ENCODE data around the gene TGFA.
A peak's percentile ranks its signal among the peaks of the same experiment; 100 is the strongest.

TGFA gene

DNA sequence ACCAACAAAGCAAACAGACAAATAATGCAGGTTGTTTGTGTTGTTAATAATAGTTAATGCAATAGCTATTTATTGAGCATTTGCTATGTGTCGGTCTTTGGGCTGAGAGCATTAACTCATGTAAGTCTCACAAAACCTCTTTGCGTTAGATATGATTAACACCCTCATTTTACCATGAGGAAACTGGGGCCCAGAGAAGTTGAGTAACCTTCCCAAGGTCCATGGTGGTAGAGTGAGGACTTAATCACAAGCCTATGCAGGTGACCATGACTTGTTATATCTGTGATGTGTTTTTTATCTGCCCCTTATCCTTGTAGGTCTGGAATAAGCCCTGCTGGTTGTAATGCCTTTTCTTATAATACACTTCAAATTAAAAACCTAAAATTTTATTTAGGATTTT, 127.3 kb downstream of the TGFA start:
- H3K4me3 ChIP-seq (ENCODE audit: low read length): no peak overlapping the region
- no peak for DNase-seq (ENCODE audit: low read depth)
- TF ChIP-seq, protein P1, sequence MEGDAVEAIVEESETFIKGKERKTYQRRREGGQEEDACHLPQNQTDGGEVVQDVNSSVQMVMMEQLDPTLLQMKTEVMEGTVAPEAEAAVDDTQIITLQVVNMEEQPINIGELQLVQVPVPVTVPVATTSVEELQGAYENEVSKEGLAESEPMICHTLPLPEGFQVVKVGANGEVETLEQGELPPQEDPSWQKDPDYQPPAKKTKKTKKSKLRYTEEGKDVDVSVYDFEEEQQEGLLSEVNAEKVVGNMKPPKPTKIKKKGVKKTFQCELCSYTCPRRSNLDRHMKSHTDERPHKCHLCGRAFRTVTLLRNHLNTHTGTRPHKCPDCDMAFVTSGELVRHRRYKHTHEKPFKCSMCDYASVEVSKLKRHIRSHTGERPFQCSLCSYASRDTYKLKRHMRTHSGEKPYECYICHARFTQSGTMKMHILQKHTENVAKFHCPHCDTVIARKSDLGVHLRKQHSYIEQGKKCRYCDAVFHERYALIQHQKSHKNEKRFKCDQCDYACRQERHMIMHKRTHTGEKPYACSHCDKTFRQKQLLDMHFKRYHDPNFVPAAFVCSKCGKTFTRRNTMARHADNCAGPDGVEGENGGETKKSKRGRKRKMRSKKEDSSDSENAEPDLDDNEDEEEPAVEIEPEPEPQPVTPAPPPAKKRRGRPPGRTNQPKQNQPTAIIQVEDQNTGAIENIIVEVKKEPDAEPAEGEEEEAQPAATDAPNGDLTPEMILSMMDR (conservative IDR thresholded peaks at IDR 0.05; ENCODE audit: low read length): no peak

DNA sequence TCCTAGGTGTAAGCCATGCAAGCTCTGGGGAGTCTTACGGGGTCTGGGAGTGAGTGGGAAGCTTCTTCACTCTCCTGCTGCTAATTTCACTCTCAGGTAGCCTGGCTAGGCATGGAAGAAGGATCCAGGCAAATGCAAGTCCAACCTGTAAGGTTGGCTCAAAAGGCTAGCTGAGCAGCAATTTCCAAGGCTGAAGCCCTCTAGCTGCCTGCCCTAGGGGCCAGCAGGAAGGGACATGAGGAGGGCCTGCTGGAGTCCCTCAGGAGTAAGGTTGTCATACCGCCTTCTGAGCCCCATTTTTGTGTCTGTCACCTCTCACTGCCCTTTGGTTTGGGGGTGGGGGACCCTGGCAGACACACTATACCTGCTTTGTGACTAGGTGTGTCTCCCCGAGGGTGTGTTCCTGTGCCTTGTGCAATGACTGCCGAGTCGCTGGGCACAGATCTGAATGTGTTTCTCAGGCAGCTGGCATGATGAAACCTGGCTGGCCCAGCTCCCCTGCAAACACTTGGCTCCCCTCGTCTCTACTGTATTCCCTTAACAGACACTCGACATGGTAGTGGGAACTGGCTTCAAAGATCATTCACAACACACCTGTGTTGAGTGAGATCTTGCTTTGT, 127.8 kb downstream of the TGFA start:
- TF ChIP-seq, protein P1 (conservative IDR thresholded peaks at IDR 0.05; ENCODE audit: low read length): no peak
- H3K4me3 ChIP-seq (ENCODE audit: low read length): no peak overlapping the region
- no peak for DNase-seq (ENCODE audit: low read depth)

DNA sequence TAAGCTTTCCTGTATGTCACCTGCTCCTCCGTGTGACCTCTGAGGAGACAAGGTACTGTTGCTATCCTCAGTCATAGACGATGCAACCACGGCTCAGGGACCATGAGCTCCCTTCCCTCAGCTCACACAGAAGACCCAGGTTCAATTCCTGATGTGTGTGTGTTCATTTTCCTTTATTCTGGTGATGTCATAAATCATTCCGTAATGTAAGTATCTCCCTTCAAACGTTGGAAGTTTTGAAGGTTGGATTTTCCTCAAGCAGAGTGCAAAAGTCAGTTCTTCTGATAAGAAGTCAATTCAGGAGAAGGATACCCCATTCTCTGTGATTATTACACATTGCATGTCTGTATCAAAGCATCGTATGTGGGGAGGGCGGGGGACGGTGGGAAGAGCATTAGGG, 132.9 kb downstream of the TGFA start:
- TF ChIP-seq, protein P1 (conservative IDR thresholded peaks at IDR 0.05; ENCODE audit: low read length): no peak
- no peak for DNase-seq (ENCODE audit: low read depth)
- no peak overlapping the region for H3K4me3 ChIP-seq (ENCODE audit: low read length)

DNA sequence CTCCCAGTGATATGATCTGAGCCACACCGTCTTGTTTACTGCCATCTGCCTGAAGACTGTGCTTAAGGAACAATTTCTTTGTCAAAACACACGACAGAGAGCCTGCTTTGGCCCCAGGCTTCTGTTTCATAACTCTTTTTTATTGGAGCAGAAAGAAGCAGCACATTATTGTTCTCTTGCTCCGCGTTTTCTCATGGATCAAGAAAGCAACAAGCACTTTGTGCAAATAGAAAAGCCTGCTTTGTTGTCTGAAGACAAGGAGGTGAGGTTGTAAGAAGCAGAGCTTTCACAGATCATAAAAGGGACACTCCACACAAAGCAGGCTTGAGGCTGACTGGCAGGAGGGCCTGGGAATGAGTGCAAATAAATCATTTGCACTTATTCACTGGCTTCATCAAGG, 133.5 kb downstream of the TGFA start:
- TF ChIP-seq, protein P1 (conservative IDR thresholded peaks at IDR 0.05; ENCODE audit: low read length): no peak
- no peak overlapping the region for H3K4me3 ChIP-seq (ENCODE audit: low read length)

DNA sequence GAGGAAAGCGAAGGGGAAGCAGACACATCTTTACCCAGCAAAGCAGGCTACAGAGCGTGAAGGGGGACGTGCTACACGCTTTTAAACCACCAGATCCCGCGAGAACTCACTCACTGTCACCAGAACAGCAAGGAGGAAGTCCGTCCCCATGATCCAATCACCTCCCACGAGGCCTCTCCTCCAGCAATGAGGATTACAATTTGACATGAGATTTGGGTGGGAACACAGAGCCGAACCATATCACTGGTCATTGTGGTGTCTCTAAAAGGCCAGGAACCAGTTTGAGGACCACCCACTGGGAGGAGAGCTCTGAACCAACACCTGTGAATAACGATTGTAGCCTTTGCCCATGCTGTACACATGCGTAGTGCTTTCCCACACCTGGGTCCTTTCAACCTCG, 135.1 kb downstream of the TGFA start:
- no peak overlapping the region for H3K4me3 ChIP-seq (ENCODE audit: low read length)
- no peak for DNase-seq (ENCODE audit: low read depth)
- TF ChIP-seq, protein P1 (conservative IDR thresholded peaks at IDR 0.05; ENCODE audit: low read length): no peak

More for the DNA sequence above, 133.5 kb downstream of the TGFA start:
- no peak for DNase-seq (ENCODE audit: low read depth)

DNA sequence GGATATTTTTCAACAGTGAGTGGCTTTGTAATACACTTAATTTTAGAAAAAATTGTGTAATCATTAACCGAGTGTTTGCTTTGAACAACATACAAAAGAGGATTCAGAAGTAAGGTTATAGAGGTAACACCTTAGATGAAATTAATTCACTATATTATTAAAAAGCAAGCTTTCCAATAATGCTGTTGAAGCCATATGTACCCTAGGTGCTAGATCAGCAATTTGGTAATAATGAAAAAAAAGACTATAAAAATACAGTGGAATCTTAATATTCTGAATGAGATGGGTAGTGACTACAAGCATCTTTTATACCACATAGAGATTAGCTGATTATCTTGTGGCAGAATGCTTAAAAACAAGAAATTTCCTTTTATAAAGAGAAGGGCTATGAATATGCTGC, 136.6 kb downstream of the TGFA start:
- no peak overlapping the region for H3K4me3 ChIP-seq (ENCODE audit: low read length)
- DNase-seq (ENCODE audit: low read depth): no peak
- TF ChIP-seq, protein P1 (conservative IDR thresholded peaks at IDR 0.05; ENCODE audit: low read length): no peak

DNA sequence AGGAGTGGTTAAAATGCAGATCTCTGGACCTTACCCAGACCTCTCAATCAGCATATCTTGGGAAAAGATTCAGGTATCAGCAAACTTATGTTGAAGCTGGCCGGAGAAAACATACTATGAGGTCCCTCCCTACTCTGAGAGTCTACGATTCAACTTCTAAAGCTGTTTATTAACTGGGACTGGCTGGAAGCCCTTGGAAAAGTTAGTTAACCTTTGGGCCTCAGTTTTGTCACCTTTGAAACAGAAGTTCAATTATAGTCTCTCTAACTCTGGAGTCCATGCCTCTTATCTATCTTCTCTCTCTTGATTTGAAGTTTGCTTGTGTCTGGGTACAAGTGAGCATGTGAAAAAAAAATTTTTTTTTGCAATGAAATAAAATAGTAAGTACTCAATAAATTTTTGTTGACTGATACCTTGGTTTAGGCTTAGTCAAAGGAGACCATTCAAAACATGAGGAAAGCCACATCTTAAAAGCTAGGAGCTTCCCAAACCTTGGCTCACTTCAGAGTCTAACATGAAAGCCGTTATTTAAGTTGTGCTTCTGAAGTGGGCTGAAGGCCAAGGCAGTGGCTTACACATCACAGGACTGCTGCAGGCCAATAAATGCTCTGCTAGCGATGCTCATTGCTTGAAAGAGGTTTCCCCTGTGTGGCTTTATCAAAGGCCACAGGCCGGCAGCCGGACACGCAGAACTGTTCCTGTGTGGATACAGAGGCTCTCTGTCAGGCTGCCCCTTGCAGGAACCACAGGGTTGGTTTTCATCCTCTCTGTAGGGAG, 141.1 kb downstream of the TGFA start:
- H3K4me3 ChIP-seq (ENCODE audit: low read length): no peak overlapping the region
- TF ChIP-seq, protein P1 (conservative IDR thresholded peaks at IDR 0.05; ENCODE audit: low read length): no peak
- DNase-seq (ENCODE audit: low read depth): peak; percentile 3

Measured in AG10803 (cell line).